Mammary epithelial cell (primary cell): ENCODE data around the gene GUCY1A1.

Experiments
- EZH2 ChIP-seq: IDR thresholded peaks from 2 replicates; pipeline ENCODE4 v1.6.1; 2012; ENCODE audit warnings: low read length, inconsistent platforms, borderline replicate concordance
- TF ChIP-seq, protein P1 (sequence below), 2 donors: IDR thresholded peaks in 1 of 2; conservative IDR thresholded peaks in 1 of 2; 2 replicates each; pipeline ENCODE4 v1.5.1; 2011 to 2012; ENCODE audit warnings: inconsistent platforms in 2 of 2, low read length in 2 of 2, mild to moderate bottlenecking in 2 of 2, control low read depth in 1 of 2, low read depth in 1 of 2; ENCODE audit not compliant: insufficient read depth in 1 of 2; ENCODE audit errors: extremely low read depth in 1 of 2

DNA sequence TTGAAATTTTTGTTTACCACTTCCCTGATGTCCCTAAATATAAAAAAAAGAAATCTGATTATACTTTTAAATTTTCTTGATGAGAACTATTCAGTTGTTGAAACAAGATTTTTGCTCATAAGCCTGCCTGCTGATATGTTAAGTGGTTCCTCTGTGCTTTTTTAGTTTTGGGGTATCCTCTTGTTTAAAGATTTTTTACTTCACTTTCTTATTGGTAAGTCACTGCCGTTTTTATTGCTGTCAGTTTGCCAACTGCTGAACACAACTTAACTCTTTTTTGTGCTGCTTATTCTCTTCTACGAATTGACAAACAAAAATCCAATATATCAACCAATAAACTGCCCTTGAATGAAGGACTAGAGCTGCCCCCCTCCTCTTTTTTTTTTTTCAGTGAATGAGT is 39.5 kb downstream of the GUCY1A1 start:
- TF ChIP-seq, protein P1, sequence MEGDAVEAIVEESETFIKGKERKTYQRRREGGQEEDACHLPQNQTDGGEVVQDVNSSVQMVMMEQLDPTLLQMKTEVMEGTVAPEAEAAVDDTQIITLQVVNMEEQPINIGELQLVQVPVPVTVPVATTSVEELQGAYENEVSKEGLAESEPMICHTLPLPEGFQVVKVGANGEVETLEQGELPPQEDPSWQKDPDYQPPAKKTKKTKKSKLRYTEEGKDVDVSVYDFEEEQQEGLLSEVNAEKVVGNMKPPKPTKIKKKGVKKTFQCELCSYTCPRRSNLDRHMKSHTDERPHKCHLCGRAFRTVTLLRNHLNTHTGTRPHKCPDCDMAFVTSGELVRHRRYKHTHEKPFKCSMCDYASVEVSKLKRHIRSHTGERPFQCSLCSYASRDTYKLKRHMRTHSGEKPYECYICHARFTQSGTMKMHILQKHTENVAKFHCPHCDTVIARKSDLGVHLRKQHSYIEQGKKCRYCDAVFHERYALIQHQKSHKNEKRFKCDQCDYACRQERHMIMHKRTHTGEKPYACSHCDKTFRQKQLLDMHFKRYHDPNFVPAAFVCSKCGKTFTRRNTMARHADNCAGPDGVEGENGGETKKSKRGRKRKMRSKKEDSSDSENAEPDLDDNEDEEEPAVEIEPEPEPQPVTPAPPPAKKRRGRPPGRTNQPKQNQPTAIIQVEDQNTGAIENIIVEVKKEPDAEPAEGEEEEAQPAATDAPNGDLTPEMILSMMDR (conservative IDR thresholded peaks at IDR 0.05 in 1 of 2, IDR thresholded peaks at IDR 0.05 in 1 of 2; ENCODE audit: extremely low read depth in 1 of 2, insufficient read depth in 1 of 2, low read depth in 1 of 2, low read length in 2 of 2) = no peak
- no peak for TF ChIP-seq EZH2
